ENCODE measurements around the gene IRF5. TPM values are rescaled to one million over a fixed set of nuclear protein-coding genes. Genes with fewer than 3 reads are reported as not detected.

Gene IRF5
- total RNA-seq, 1 experiment from 2014 or later: 1.2 TPM

GRCh38 chr7:128891110-128891941, 46.4 kb upstream of the IRF5 start:
- intact Hi-C loops (cut with micrococcal nuclease; ENCODE audit: unreplicated experiment): no loop called here
- no peaks in the 10 kb centered on the region for H3K4me1 ChIP-seq
- H3K4me1 Mint-ChIP-seq (ENCODE audit: low read depth, unreplicated experiment): no peaks in the 10 kb centered on the region
- peak overlapping the region; percentile 51 for H3K4me3 ChIP-seq (ENCODE audit: low read depth, low read length)
- no peaks in the 10 kb centered on the region for H3K36me3 ChIP-seq (ENCODE audit: control insufficient read depth, insufficient read depth, low read length)
- H3K27me3 ChIP-seq (replicated peaks; ENCODE audit: control insufficient read depth, insufficient read depth, low read length): no peaks in the 10 kb centered on the region
- H3K36me3 Mint-ChIP-seq (ENCODE audit: insufficient read depth, unreplicated experiment): no peaks in the 10 kb centered on the region
- H3K9me3 Mint-ChIP-seq (ENCODE audit: unreplicated experiment): no peaks in the 10 kb centered on the region
- peak overlapping the region; percentile 54 for H3K4me3 Mint-ChIP-seq (ENCODE audit: unreplicated experiment)
- peak; percentile 2 to 9 for TF ChIP-seq CTCF (IDR thresholded peaks at IDR 0.05; ENCODE audit: insufficient read depth in 1 of 2, low read depth in 1 of 2, low read length in 1 of 2, severe bottlenecking in 1 of 2, unreplicated experiment in 1 of 2)
- BruUV-seq (replicated peaks): no TSS peak
- POLR2A ChIA-PET: no interaction called here
- peak; percentile 74 to 79 for DNase-seq
- H3K27me3 Mint-ChIP-seq (ENCODE audit: insufficient read depth, unreplicated experiment): no peaks in the 10 kb centered on the region
- CTCF ChIA-PET: interaction anchor here (0.6 kb wide), 1 partner anchor 95 kb away, joined by 3 read pairs; no protein-coding TSS in a partner anchor
- H3K9me3 ChIP-seq: no peaks in the 10 kb centered on the region
- no peak overlapping the region for H3K27ac Mint-ChIP-seq (ENCODE audit: unreplicated experiment)

- no peaks in the 10 kb centered on the region for H3K36me3 Mint-ChIP-seq (ENCODE audit: insufficient read depth, unreplicated experiment)
- H3K9me3 Mint-ChIP-seq (ENCODE audit: unreplicated experiment): no peaks in the 10 kb centered on the region
- TF ChIP-seq CTCF (IDR thresholded peaks at IDR 0.05; ENCODE audit: insufficient read depth in 1 of 2, low read depth in 1 of 2, low read length in 1 of 2, severe bottlenecking in 1 of 2, unreplicated experiment in 1 of 2): no peak
- no peaks in the 10 kb centered on the region for H3K4me1 Mint-ChIP-seq (ENCODE audit: low read depth, unreplicated experiment)
- H3K4me1 ChIP-seq: no peaks in the 10 kb centered on the region
- H3K4me3 ChIP-seq (ENCODE audit: low read depth, low read length): no peak overlapping the region
- CTCF ChIA-PET: interaction anchor here (0.6 kb wide), 2 partner anchors 96 to 226 kb away, joined by 3 read pairs; no protein-coding TSS in a partner anchor
- H3K9me3 ChIP-seq: no peaks in the 10 kb centered on the region
- POLR2A ChIA-PET: no interaction called here
- intact Hi-C loops (cut with micrococcal nuclease; ENCODE audit: unreplicated experiment): no loop called here
- no peak for DNase-seq
- no peaks in the 10 kb centered on the region for H3K27me3 Mint-ChIP-seq (ENCODE audit: insufficient read depth, unreplicated experiment)
- no peaks in the 10 kb centered on the region for H3K36me3 ChIP-seq (ENCODE audit: control insufficient read depth, insufficient read depth, low read length)
- no TSS peak for BruUV-seq (replicated peaks)
- no peaks in the 10 kb centered on the region for H3K27me3 ChIP-seq (replicated peaks; ENCODE audit: control insufficient read depth, insufficient read depth, low read length)
- no peak overlapping the region for H3K4me3 Mint-ChIP-seq (ENCODE audit: unreplicated experiment)
- H3K27ac Mint-ChIP-seq (ENCODE audit: unreplicated experiment): no peak overlapping the region
These were observed 45.8 kb upstream of the IRF5 start for GRCh38 chr7:128891942-128892269.

GRCh38 chr7:128892521-128893250, 45.0 kb upstream of the IRF5 start:
- POLR2A ChIA-PET: no interaction called here
- no TSS peak for BruUV-seq (replicated peaks)
- Histone ChIP-seq H3K36me3 (ENCODE audit: control insufficient read depth, insufficient read depth, low read length) (no peaks in the 10 kb centered on the region), H3K27me3 (replicated peaks; ENCODE audit: control insufficient read depth, insufficient read depth, low read length) (no peaks in the 10 kb centered on the region), H3K9me3 (no peaks in the 10 kb centered on the region), H3K4me3 (ENCODE audit: low read depth, low read length) (no peak overlapping the region), H3K4me1 (no peaks in the 10 kb centered on the region)
- Mint-ChIP-seq H3K36me3 (ENCODE audit: insufficient read depth, unreplicated experiment) (no peaks in the 10 kb centered on the region), H3K4me3 (ENCODE audit: unreplicated experiment) (no peak overlapping the region), H3K27ac (ENCODE audit: unreplicated experiment) (no peak overlapping the region), H3K9me3 (ENCODE audit: unreplicated experiment) (no peaks in the 10 kb centered on the region), H3K27me3 (ENCODE audit: insufficient read depth, unreplicated experiment) (no peaks in the 10 kb centered on the region), H3K4me1 (ENCODE audit: low read depth, unreplicated experiment) (no peaks in the 10 kb centered on the region)
- CTCF ChIA-PET: interaction anchor here (0.6 kb wide), 1 partner anchor 225 kb away, joined by 3 read pairs; no protein-coding TSS in a partner anchor
- DNase-seq: no peak
- intact Hi-C loops (cut with micrococcal nuclease; ENCODE audit: unreplicated experiment): no loop called here
- no peak for TF ChIP-seq CTCF (IDR thresholded peaks at IDR 0.05; ENCODE audit: insufficient read depth in 1 of 2, low read depth in 1 of 2, low read length in 1 of 2, severe bottlenecking in 1 of 2, unreplicated experiment in 1 of 2)

All from Caco-2 (cell line).